GM18907 (cell line): ENCODE measurements around the gene ARPP19.
"Not testable (repeated sequence)": the region's sequence is repeated elsewhere in the genome, so short reads cannot be mapped to it uniquely, and the experiment has no call there.

Source experiments
- ATAC-seq: cut with Tn5 transposase; IDR thresholded peaks from one replicate; pipeline ENCODE4 v1.9.1; 2021; ENCODE audit warnings: mild to moderate bottlenecking, moderate library complexity; ENCODE audit not compliant: unreplicated experiment

The ARPP19 gene

DNA sequence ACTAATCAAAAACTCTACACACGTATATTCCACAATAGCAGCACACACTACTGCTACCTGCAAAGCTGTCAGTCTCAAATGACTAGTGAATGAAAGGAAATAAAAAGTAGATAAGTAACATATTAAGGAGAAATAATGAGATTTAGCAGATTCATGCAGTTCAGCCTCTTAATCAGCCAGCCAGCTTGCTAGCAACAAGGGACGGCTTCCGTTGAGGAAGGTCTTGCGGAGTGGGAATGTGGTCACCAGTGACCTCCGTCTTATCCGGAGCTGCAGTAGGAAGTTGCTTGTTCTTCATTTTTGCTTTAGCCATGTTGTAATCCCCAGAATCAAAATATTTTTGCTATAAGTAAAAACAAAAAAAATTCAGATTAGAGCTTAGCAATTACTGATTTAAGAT, 17.1 kb downstream of the ARPP19 start:
- ATAC-seq, result no peak

GRCh38 chr15:52551186-52551585, 17.6 kb downstream of the ARPP19 start:
- ATAC-seq, result not testable (repeated sequence)

GRCh38 chr15:52546031-52546751, 22.6 kb downstream of the ARPP19 start:
- no peak for ATAC-seq

DNA sequence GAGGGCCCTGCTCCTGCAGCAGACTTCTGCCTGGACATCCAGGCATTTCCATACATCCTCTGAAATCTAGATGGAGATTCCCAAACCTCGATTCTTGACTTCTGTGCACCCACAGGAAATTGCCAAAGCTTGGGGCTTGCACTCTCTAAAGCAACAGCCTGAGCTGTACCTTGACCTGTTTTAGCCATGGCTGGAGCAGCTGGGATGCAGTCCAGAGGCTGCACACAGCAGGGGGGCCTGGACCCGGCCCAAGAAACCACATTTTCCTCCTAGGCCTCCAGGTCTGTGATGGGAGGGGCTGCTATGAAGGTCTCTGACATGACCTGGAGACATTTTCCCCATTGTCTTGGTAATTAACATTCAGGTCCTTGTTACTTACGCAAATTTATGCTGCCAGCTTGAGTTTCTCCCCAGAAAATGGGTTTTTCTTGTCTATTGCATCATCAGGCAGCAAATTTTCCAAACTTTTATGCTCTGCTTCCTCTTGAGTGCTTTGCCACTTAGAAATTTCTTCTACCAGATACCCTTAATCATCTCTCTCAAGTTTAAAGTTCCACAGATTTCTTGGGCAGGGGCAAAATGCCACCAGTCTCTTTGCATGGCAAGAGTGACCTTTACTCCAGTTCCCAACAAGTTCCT, 28.3 kb downstream of the ARPP19 start:
- no peak for ATAC-seq

DNA sequence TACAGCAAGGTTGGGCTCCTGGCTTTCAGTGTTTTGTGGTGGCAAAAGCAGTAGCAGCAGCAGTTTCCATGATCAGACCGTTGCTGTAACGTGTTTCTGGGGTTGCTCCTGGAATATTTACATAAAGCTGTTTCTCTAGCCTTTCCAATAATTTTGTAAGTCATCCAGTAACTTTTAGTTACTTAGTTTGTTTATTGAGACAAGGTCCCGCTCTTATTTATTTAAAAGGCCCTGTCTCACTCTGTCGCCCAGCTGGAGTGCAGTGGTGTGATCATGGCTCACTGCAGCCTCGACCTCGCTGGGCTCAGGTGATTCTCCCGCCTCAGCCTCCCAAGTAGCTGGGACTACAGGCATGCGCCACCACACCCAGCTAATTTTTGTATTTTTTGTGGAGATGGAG, 31.4 kb downstream of the ARPP19 start:
- no peak for ATAC-seq

DNA sequence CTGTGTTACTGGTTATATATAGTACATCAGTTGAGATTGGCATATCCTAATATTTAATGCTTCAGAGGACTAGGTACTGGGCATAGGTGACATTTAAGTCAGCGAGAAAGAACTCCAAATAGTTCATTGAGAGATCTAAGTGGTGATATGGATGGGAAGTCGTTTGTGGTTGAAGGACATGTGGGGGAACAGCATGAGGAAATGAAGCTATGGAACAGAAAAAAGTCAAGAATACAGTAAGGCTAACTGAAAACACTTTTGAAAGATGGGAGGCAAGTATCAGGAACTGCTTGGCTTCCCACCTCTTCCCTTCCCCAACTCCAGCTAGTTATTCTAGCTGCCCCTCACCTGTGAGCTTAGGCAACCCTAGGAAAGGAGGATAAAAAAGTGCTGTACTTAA, 36.4 kb downstream of the ARPP19 start:
- ATAC-seq, result no peak

- no peak for ATAC-seq
Measured at GRCh38 chr15:52529940-52530339, 38.9 kb downstream of the ARPP19 start.

GRCh38 chr15:52529341-52529924, 39.4 kb downstream of the ARPP19 start:
- ATAC-seq, result peak; percentile 18

DNA sequence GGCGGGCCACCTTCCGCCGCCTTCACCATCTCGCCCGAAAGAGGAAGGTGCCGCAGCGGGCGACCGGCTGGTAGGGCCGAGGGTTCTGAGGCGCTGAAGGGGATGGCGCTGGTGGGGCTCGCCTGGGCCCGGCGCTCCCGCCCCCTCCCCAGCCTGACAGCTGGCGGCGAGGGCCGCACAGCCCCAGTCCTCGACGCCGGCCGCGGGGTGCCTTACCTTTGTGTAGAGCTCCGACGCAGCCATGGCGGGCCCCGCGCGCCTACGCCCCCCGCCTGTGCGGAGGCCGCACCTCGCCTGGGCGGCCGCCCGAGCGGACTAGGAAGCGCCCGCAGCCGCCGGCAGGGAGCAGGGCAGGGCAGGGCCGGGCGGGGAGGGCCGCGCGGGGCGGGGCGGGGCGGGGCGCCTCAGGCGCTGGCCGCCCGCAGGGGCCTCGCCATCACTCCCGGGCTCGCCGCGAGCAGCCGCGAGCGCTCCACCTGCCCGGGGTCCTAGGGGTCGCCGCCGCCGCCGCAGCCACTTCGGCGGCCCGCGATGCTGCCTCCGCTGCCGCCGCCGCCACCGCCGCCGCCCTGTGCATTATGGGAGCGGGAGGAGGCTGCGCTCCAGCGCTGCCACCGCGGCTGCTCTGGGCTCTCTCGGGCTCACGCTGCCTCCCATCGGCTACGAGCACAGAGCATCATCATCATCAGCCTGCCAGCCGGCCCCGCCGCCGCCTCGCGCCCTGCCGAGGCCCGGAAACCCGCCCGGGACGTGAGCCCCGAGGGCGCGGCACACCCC, 40.1 kb downstream of the ARPP19 start, which contains the start of gene MYO5A:
MYO5A (minus strand) TSS at position 317 of the 777 bp plus-strand sequence; CDS start at position 243, 74 bp downstream.
- peak; percentile 89 for ATAC-seq

- peak; percentile 3 for ATAC-seq
Measured at GRCh38 chr15:52527911-52528563, 40.8 kb downstream of the ARPP19 start.

DNA sequence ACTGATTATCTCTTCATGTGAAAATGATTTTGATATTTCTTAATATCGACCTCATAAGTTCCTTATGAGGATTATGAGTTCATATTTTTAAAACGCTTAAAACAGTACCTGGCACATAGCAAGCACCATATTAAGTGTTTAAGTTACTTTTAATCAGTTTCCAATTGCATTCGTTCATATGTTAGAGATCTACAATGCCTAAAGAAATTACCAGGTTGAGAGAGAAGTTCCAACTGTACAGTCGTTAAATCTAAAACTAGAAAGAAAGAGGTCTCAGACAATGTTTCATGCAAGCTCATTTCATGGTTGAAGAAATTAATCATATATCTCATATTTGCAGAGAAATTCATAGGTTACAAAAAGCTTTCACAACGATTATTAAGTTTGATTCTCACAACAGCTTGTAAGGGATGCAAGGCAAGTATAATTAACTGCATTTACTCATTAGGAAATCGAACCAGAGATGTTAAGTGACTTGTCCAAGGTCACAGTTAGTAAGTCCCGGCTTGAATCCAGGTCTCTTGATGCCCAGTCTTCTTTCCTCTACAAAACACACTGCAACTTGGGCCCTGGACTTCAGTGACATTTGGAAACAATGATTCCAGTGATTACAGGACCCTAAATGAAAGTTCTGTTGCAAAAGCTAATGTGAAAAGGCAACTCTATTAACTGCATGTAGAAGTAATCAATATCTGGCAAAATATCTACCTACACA, 41.5 kb downstream of the ARPP19 start:
- ATAC-seq, result no peak

DNA sequence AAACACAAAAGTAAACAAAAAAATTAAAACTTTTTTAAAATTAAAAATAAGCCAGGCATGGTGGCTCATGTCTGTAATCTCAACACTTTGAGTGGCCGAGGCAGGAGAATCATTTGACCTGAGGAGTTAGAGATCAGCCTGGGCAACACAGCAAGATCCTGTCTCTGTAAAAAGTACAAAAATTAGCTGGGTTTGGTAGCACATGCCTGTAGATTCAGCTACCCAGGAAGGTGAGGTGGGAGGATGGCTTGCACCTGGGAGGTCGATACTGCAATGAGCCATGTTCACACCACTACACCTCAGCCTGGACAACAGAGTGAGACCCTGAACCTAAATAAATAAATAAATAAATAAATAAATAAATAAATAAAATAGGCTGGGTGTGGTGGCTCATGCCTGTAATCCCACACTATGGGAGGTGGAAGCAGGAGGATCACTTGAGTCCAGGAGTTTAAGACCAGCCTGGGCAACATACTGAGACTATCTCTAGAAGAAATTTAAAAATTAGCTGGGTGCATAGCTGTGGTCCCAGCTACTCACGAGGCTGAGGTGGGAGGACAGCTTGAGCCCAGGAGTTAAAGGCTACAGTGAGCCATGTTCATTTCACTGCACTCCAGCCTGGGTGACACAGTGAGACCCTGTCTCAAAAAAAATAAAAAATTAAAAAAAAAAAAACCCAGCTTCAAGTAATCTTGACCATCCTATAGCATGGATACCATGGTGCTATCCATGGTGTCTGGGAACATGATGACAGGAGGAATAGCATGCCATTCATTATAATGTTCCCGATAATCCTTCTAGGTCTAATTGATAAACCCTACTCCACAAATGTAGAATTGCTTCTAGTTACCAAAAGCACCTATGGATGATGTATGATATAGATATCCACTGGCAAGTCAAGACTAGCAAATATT, 44.4 kb downstream of the ARPP19 start:
- ATAC-seq, result no peak

DNA sequence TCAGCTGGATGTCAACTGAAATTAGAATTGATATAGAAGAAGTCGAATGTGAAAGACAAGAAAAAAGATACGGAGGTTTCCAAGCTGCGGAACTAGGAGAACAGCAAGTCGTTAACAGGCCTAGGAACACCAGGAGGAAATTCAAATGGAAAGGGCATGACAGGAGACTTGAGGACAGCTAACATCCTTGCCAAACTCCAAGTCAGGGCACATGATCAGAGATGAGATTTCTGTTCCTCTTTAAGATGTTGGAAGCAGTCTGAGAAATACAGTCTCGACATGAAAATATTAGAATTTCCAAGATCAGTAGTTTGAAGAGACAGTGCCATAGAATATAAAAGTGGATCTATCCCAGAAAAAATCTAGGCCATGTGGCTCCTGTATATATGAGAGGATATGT, 45.2 kb downstream of the ARPP19 start:
- no peak for ATAC-seq

DNA sequence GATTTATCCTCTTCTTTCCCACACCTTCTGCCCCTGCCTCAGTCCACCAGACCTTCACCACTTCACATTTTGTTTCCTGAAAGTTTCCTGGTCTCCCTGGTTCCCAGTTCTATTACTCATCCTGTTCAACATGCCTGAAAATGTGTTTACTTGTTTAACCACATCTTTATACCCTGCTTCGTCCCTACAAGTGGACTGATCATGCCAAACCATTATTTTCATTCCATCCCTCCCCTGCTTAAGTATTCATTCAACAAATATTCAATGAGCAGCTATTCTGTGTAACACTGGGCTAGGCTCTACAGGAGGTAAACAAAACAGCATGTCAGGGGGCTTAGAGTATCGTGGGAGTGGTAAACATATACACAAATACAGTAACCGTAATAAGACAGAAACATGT, 45.6 kb downstream of the ARPP19 start:
- ATAC-seq, result no peak

- no peak for ATAC-seq
Measured at GRCh38 chr15:52521682-52522081, 47.1 kb downstream of the ARPP19 start.

- ATAC-seq, result no peak
Measured at GRCh38 chr15:52520421-52520820, 48.4 kb downstream of the ARPP19 start.

GRCh38 chr15:52518487-52519371, 50.1 kb downstream of the ARPP19 start:
- ATAC-seq, result no peak

DNA sequence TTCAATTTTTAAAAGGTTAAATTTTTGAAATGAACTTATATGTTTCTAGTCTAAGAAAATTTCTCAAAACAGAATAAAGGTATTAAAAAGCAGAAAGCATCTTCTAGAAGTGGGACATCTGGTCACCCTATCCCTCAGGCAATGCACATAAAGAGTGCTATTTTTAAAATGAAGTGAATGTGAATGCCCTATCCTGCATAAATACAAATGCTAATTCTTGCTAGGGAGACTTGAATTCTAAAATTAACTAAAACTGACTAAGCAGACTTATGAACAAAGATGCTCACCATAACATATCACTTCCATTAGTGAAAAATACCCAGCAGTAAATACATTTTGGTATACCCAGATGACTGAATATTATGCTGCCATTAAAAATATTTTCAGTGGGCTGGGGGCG, 51.8 kb downstream of the ARPP19 start:
- ATAC-seq, result no peak
